GM23338 (cell line): ENCODE data around the gene F7. TPM values are rescaled to one million over a fixed set of nuclear protein-coding genes. Genes with fewer than 3 reads are reported as not detected.

Source experiments
- polyA plus RNA-seq: library from polyadenylated mRNA; unstranded; fragments of >200 nt; fragmentation: Nextera tagmentation; extraction: Ambion mirVana; gene quantifications from 2 replicates; pipeline ENCODE4 v1.2.1, GENCODE V29; 2016
- small RNA-seq: library from RNA; depleted of rRNA; stranded (forward); fragments of <200 nt; gene quantifications from one replicate; pipeline ENCODE3, GENCODE V24; 2014; ENCODE audit warnings: low replicate concordance
- total RNA-seq: library from RNA; depleted of rRNA; stranded (reverse); fragments of >200 nt; shearing (Covaris generic); gene quantifications from 2 replicates; pipeline ENCODE4 v1.2.3, GENCODE V29; 2014; rRNA removed
- TF ChIP-seq, protein P1 (sequence below): IDR thresholded peaks from one replicate; pipeline ENCODE4 v1.6.1; 2018; ENCODE audit warnings: antibody characterized with exemption; ENCODE audit not compliant: unreplicated experiment

F7 gene
- total and polyA plus RNA-seq, 2 experiments from 2014 or later = 0.16 to 0.24 TPM

DNA sequence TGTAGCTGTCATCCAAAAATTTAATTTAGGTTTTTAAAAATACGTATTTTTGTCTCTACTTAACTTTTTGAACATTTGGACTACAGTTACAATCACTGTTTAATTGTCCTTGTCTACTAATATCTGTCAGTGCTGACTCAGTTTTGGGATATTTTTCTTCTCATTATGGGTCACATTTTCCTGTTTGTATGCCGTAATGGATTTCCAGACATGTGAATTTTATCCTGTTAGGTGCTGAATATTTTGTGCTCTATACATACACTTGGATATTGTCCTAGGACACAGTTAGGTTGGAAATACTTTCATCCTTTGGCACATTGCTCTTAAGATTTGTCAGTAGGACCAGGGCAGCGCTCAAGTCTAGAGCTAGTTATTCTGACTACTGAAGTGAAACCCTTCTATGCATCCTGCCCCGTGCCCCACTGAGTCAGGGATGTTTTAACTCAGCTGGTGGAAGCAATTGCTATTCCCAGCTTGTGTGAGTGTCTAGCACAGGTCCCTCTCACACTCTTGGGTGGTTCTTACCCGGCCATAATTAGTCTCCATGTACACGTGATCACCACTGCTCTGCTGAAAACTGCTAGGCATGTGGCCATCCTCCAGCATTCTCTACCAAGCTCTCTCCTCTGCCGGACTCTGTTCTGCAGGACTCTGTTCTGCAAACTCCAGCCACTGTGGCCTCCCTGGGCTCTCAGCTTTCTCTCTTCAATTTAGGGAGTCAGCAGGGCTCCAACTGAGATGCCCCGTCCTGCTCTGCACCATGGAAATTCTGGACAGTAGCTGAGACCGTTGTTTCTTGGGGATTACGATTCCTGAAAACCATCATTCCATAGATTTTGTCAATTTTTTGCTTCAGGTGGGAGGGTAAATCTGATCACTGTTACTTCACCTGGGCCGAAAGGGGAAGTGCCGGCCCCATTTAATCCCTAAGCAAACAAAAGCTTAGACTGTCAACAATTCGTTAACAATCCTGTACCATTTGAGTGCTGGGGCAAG, 64.0 kb downstream of the F7 start (continued):
- TF ChIP-seq, protein P1, sequence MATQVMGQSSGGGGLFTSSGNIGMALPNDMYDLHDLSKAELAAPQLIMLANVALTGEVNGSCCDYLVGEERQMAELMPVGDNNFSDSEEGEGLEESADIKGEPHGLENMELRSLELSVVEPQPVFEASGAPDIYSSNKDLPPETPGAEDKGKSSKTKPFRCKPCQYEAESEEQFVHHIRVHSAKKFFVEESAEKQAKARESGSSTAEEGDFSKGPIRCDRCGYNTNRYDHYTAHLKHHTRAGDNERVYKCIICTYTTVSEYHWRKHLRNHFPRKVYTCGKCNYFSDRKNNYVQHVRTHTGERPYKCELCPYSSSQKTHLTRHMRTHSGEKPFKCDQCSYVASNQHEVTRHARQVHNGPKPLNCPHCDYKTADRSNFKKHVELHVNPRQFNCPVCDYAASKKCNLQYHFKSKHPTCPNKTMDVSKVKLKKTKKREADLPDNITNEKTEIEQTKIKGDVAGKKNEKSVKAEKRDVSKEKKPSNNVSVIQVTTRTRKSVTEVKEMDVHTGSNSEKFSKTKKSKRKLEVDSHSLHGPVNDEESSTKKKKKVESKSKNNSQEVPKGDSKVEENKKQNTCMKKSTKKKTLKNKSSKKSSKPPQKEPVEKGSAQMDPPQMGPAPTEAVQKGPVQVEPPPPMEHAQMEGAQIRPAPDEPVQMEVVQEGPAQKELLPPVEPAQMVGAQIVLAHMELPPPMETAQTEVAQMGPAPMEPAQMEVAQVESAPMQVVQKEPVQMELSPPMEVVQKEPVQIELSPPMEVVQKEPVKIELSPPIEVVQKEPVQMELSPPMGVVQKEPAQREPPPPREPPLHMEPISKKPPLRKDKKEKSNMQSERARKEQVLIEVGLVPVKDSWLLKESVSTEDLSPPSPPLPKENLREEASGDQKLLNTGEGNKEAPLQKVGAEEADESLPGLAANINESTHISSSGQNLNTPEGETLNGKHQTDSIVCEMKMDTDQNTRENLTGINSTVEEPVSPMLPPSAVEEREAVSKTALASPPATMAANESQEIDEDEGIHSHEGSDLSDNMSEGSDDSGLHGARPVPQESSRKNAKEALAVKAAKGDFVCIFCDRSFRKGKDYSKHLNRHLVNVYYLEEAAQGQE = no peak

Small RNA genes lying within 50 kb of the gene (small RNA-seq; reads per million reads assigned to genes)
- gene AL137002.1 = not detected

Other genes starting within 250 kb of the F7 start
- gene MCF2L, start 136.6 kb upstream of the F7 start, total RNA-seq = 22.9 and 25.6 TPM in 2 replicates
- 4.8 and 7.4 TPM in 2 replicates for gene MCF2L, start 136.6 kb upstream of the F7 start, polyA plus RNA-seq
- 0.76 and 1.0 TPM in 2 replicates for gene F10, start 17.0 kb downstream of the F7 start, total RNA-seq
- gene F10, start 17.0 kb downstream of the F7 start, polyA plus RNA-seq = 1.6 and 1.7 TPM in 2 replicates
- not detected in 2 replicates for gene PROZ, start 52.9 kb downstream of the F7 start, total RNA-seq
- 0.21 and 0.53 TPM in 2 replicates for gene PROZ, start 52.9 kb downstream of the F7 start, polyA plus RNA-seq
- gene PCID2, start 102.9 kb downstream of the F7 start, total RNA-seq = 107 and 110 TPM in 2 replicates
- gene PCID2, start 102.9 kb downstream of the F7 start, polyA plus RNA-seq = 77.2 and 79.6 TPM in 2 replicates
- 121 and 195 TPM in 2 replicates for gene CUL4A, start 103.8 kb downstream of the F7 start, total RNA-seq
- gene CUL4A, start 103.8 kb downstream of the F7 start, polyA plus RNA-seq = 64.2 and 67.5 TPM in 2 replicates
- gene LAMP1, start 191.4 kb downstream of the F7 start, total RNA-seq = 97.8 and 107 TPM in 2 replicates
- 34.5 and 36.5 TPM in 2 replicates for gene LAMP1, start 191.4 kb downstream of the F7 start, polyA plus RNA-seq